A549 (cell line): ENCODE data around the gene ZNF486.

Source experiments
- RFX5 ChIP-seq: fragments of 450-650 bp; IDR thresholded peaks from 2 replicates; pipeline ENCODE4 v1.7.1; 2014; ENCODE audit warnings: antibody characterized with exemption, mild to moderate bottlenecking, moderate library complexity
- TF ChIP-seq, protein P1 (sequence below): IDR thresholded peaks from 2 replicates; pipeline ENCODE4 v1.6.1; 2012
- TF ChIP-seq, protein P2 (sequence below): fragments of 450-650 bp; IDR thresholded peaks from 2 replicates; pipeline ENCODE4 v1.6.1; 2014; ENCODE audit warnings: antibody characterized with exemption

DNA sequence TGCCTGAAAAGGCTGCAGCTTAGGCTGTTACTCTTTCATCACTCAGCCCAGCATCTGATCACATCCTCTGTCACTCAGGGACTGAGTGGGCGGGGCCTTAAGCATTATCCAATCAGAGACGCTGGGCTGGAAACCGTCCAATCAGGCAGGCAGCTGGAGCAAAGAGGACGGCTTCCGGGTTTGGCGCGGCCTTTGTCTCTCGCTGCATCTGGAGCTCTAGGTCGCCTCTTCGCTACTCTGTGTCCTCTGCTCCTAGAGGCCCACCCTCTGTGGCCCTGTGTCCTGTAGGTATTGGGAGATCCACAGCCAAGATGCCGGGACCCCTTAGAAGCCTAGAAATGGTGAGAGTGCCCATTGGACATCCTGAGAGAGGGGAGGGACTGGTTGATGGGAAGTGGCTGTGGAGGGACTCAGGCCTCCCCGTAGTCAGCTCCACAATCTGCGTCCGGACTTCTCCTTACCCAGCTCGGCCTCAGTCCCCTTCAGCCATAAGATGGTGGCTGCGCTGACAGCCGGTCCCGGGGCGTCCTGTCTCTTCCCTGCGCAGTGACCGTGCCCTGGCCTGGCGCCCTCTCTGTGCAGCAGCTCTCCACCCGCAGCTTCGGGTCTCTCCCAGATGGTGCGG is at the start of gene ZNF486:
- TF ChIP-seq, protein P1, sequence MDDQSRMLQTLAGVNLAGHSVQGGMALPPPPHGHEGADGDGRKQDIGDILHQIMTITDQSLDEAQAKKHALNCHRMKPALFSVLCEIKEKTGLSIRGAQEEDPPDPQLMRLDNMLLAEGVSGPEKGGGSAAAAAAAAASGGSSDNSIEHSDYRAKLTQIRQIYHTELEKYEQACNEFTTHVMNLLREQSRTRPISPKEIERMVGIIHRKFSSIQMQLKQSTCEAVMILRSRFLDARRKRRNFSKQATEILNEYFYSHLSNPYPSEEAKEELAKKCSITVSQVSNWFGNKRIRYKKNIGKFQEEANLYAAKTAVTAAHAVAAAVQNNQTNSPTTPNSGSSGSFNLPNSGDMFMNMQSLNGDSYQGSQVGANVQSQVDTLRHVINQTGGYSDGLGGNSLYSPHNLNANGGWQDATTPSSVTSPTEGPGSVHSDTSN, result no peak
- TF ChIP-seq, protein P2, sequence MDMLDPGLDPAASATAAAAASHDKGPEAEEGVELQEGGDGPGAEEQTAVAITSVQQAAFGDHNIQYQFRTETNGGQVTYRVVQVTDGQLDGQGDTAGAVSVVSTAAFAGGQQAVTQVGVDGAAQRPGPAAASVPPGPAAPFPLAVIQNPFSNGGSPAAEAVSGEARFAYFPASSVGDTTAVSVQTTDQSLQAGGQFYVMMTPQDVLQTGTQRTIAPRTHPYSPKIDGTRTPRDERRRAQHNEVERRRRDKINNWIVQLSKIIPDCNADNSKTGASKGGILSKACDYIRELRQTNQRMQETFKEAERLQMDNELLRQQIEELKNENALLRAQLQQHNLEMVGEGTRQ, result no peak
- TF ChIP-seq RFX5, result no peak
